ENCODE measurements around the gene PACRG.
A peak's percentile ranks its signal among the peaks of the same experiment; 100 is the strongest.

Gene PACRG

DNA sequence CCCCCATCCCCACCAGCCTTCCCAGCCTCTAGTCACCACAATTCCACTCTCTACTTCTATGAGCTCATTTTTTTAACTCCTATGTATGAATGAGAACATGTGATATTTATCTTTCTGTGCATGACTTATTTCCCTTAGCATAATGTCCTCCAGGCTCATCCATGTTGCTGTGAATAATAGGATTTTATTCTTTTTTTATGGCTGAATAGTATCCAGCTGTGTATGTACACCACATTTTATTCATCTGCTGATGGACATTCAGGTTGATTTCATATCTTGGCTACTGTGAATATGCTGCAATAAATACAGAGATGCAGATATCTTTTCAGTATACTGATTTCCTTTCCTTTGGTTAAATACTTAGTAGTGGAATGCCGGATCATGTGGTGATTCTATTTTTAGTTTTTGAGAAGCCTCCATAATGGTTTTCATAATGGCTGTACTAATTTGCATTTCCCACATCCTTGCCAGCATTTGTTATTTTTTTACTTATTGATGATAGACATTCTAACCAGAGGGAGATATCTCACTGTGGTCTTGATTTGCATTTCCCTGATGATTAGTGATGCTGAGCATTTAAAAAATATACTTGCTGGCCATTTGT is 194.9 kb downstream of the PACRG start:
- peaks cover 44% of the 10 kb centered on the region for H3K9me3 Mint-ChIP-seq
- peaks cover 6% of the 10 kb centered on the region for H3K36me3 Mint-ChIP-seq (ENCODE audit: low read depth)

DNA sequence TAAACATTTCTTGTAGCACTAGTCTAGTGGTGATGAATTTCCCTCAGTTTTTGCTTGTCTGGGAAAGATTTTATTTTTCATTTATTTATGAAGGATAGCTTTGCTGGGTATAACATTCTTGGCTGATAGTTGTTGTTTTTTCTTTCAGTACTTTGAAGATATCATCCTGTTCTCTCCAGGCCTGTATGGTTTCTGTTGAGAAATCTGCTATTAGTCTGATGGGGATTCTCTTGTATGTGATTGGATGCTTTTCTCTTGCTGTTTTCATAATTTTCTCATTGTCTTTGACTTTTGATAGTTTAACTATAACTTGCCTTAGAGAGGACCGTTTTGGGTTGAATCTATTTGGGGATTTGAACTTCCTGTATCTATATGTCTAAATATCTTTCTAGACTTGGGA is 207.1 kb downstream of the PACRG start:
- no peaks in the 10 kb centered on the region for H3K27me3 Mint-ChIP-seq (ENCODE audit: low read depth, poor library complexity)
- no peaks in the 10 kb centered on the region for H3K4me1 Mint-ChIP-seq
- H3K27ac Mint-ChIP-seq: no peak overlapping the region
- peaks cover 20% of the 10 kb centered on the region for H3K36me3 Mint-ChIP-seq (ENCODE audit: low read depth)
- TF ChIP-seq, protein P1, sequence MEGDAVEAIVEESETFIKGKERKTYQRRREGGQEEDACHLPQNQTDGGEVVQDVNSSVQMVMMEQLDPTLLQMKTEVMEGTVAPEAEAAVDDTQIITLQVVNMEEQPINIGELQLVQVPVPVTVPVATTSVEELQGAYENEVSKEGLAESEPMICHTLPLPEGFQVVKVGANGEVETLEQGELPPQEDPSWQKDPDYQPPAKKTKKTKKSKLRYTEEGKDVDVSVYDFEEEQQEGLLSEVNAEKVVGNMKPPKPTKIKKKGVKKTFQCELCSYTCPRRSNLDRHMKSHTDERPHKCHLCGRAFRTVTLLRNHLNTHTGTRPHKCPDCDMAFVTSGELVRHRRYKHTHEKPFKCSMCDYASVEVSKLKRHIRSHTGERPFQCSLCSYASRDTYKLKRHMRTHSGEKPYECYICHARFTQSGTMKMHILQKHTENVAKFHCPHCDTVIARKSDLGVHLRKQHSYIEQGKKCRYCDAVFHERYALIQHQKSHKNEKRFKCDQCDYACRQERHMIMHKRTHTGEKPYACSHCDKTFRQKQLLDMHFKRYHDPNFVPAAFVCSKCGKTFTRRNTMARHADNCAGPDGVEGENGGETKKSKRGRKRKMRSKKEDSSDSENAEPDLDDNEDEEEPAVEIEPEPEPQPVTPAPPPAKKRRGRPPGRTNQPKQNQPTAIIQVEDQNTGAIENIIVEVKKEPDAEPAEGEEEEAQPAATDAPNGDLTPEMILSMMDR (IDR thresholded peaks at IDR 0.05): no peak
- H3K4me3 Mint-ChIP-seq: no peak overlapping the region
- peaks cover 37% of the 10 kb centered on the region for H3K9me3 Mint-ChIP-seq
- DNase-seq: no peak

More for the DNA sequence above, 194.9 kb downstream of the PACRG start:
- Mint-ChIP-seq H3K27ac (no peak overlapping the region), H3K27me3 (ENCODE audit: low read depth, poor library complexity) (peaks cover 11% of the 10 kb centered on the region), H3K4me3 (no peak overlapping the region), H3K4me1 (no peaks in the 10 kb centered on the region)
- TF ChIP-seq, protein P1 (IDR thresholded peaks at IDR 0.05): no peak
- DNase-seq: no peak

DNA sequence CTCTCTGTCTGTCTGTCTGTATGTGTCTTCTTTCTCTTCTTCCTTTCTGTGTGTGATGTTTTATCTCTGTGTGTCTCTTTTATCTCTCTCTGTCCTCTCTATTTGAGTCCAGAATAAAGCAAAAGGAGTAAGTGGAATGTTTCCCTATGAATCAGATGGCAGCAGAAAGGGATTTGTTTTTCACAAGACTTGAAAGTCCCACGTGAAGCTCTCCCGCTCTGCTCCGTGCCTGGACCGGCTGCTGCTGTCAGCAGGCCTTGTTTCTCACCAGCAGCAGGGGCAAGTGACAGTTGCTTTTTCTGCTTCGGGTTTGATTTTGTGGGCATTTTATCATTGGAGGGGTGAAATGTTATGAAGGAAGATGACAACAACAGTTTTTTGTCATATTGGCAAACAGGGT is 212.7 kb downstream of the PACRG start:
- peaks cover 3% of the 10 kb centered on the region for H3K36me3 Mint-ChIP-seq (ENCODE audit: low read depth)
- no peak for DNase-seq
- peaks cover 26% of the 10 kb centered on the region for H3K4me1 Mint-ChIP-seq
- H3K9me3 Mint-ChIP-seq: peaks cover 23% of the 10 kb centered on the region
- peak overlapping the region; percentile 8 for H3K27ac Mint-ChIP-seq
- TF ChIP-seq, protein P1 (IDR thresholded peaks at IDR 0.05): no peak
- peaks cover 4% of the 10 kb centered on the region for H3K27me3 Mint-ChIP-seq (ENCODE audit: low read depth, poor library complexity)
- no peak overlapping the region for H3K4me3 Mint-ChIP-seq

DNA sequence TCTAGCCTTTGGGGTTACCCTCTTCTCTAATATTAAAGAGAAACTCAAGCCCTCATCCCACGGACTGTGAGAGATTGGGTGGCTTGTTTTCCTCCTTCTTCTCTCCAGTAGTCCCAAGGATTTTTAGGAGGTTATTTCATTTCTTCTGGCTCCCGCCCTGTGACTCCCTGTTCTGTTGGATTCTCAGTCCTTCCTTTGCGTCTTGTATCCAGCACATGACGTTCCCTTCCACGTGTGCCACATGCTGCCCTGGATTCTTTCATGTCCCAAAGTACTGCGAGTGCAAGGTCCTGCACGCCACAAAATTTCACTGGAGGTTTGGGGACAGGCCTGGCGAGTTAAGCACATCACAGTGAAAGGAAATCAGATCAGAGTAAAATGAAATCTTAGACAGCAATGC is 213.4 kb downstream of the PACRG start:
- DNase-seq: no peak
- H3K27ac Mint-ChIP-seq: peak overlapping the region; percentile 88
- no peak overlapping the region for H3K4me3 Mint-ChIP-seq
- H3K27me3 Mint-ChIP-seq (ENCODE audit: low read depth, poor library complexity): peaks cover 4% of the 10 kb centered on the region
- no peaks in the 10 kb centered on the region for H3K36me3 Mint-ChIP-seq (ENCODE audit: low read depth)
- H3K4me1 Mint-ChIP-seq: peaks cover 26% of the 10 kb centered on the region
- TF ChIP-seq, protein P1 (IDR thresholded peaks at IDR 0.05): no peak
- H3K9me3 Mint-ChIP-seq: peaks cover 23% of the 10 kb centered on the region

DNA sequence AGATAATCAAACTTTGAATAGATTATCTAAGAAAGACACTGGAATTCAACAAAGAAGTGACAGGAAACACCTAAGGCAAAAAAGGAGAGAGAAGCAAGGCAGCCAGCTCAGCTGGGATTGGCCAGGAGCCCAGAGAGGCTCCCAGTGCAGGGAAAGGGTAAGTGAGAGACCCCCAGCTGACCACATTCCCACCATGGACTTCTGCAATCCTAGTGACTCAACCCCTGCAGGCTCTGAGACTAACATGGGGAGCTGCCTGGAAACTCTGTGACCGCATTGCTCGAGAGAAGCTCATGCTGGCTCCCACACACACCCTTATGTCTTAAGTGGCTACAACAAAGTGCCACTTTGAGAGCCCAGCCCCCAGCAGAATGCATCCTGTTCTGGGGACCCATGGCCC is 215.1 kb downstream of the PACRG start:
- TF ChIP-seq, protein P1 (IDR thresholded peaks at IDR 0.05): no peak
- peaks cover 30% of the 10 kb centered on the region for H3K9me3 Mint-ChIP-seq
- H3K4me3 Mint-ChIP-seq: no peak overlapping the region
- H3K27me3 Mint-ChIP-seq (ENCODE audit: low read depth, poor library complexity): peaks cover 4% of the 10 kb centered on the region
- peaks cover 26% of the 10 kb centered on the region for H3K4me1 Mint-ChIP-seq
- no peaks in the 10 kb centered on the region for H3K36me3 Mint-ChIP-seq (ENCODE audit: low read depth)
- no peak for DNase-seq
- no peak overlapping the region for H3K27ac Mint-ChIP-seq

DNA sequence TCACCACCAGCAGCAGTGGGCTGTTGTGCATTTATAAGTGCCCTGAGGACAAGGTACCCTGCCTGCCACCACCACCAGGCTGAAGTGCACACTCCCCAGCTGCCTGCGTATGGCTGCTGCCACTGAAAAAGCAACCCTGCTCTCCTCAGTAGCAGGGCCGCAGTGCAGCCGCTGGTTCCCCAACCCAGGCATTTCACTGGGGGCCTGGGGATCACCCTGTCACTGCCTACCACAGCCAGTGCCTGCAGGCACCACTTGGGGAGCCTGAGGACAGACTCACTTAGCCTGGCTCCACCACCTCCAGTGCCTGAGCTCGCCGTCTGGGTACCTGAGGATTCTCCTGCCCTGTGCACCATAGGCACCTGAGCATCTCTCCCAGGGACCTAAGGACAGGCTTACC is 215.6 kb downstream of the PACRG start:
- Mint-ChIP-seq H3K9me3 (peaks cover 30% of the 10 kb centered on the region), H3K4me1 (peaks cover 26% of the 10 kb centered on the region), H3K36me3 (ENCODE audit: low read depth) (no peaks in the 10 kb centered on the region), H3K27ac (no peak overlapping the region), H3K4me3 (no peak overlapping the region), H3K27me3 (ENCODE audit: low read depth, poor library complexity) (peaks cover 4% of the 10 kb centered on the region)
- TF ChIP-seq, protein P1 (IDR thresholded peaks at IDR 0.05): no peak
- DNase-seq: no peak

All from nephron progenitor cell (in vitro differentiated cells).